GM19025 (cell line): ENCODE measurements around the gene ST14.

ENCODE experiments used
- ATAC-seq: cut with Tn5 transposase; IDR thresholded peaks from one replicate; pipeline ENCODE4 v1.9.1; 2021; ENCODE audit warnings: mild to moderate bottlenecking, low read depth, moderate library complexity; ENCODE audit not compliant: unreplicated experiment

ST14 gene

DNA sequence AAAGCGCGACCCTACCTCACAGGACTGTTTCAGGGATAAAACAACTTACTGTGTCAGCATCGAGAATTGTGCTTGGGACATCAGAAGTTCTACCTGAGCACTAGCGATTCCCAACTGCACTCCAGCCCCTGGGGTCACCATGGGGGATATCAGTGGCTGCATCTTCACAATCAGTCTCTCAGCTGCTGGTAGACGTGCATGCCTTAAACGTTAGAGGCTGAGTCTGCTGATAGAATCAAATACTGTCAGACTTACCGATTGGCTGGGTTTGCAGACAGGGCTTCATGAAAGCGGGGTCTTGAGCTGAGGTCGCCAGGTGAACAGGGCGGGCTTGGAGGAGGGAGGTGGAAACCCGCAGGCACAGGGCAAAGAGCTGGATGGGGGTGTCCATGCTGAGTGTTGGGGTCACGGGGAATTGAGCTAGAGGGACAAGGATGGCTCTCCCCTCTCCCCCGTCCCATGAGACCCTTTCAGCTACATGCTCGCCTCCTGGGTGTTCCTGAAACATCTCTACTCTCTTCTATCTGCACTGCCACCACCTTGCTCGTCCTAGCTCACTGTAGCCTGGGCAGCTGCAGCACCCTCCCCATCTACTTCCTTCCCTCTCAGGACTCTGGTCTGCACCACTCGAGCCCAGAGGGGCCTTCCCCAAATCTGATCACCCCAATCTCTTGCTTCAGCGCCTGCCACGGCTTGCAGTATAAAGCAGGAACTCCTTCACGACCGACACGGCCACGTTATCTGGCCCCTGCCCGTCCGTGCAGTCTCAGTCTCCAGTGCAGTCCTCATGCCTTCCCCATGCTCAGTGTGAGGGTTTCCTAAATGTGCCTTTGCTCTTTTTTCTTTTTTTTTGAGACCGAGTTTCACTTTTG is 43.5 kb downstream of the ST14 start:
- no peak for ATAC-seq

GRCh38 chr11:130203766-130204702 is 44.5 kb downstream of the ST14 start:
- ATAC-seq: no peak

- ATAC-seq: no peak
These were observed 45.1 kb downstream of the ST14 start for GRCh38 chr11:130204703-130205095.

DNA sequence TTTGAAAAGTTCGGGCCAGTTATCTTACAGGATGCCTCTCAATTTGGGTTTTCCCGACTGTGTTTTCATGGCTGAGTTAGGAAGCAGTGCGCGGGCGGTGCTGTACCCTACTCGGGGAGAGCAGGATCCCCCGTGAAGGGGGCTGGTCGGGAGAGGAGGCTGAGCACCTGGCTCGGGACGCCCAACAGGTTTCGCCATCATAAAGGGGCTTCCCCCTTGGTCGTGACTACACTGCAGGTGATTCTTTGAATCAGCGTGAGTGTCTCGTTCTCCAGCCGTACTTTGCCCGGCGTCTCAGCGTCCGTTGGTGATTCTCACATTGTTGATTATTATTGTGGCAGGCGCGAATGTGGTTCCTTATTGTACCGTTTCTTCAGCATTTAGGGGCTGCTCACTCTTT is 46.6 kb downstream of the ST14 start:
- ATAC-seq: no peak

- ATAC-seq: no peak
These were observed 48.9 kb downstream of the ST14 start for GRCh38 chr11:130208241-130209127.

- ATAC-seq: no peak
These were observed 49.7 kb downstream of the ST14 start for GRCh38 chr11:130209128-130209932.

GRCh38 chr11:130209954-130210854 is 50.6 kb downstream of the ST14 start:
- ATAC-seq: no peak

DNA sequence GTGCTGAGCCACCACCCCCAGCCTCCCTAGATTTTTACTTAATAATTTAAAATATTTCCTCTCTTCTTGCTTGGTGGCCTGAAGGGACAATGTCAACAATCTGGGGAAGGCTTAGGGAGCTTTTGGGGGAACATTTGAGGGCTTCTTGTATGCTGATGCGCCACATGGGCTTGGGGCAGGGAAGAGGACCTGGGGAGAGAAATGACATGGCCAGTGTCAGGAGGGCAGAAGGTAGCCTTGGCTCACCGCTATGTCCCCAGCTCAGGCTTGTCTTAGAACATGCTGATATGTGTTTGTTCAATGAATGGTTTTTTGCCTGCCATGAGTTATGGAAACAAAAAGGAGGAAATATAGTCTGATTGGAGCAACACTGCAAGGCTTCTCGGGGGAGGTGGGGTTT is 51.6 kb downstream of the ST14 start:
- ATAC-seq: no peak

GRCh38 chr11:130211781-130212401 is 52.3 kb downstream of the ST14 start:
- ATAC-seq: no peak

DNA sequence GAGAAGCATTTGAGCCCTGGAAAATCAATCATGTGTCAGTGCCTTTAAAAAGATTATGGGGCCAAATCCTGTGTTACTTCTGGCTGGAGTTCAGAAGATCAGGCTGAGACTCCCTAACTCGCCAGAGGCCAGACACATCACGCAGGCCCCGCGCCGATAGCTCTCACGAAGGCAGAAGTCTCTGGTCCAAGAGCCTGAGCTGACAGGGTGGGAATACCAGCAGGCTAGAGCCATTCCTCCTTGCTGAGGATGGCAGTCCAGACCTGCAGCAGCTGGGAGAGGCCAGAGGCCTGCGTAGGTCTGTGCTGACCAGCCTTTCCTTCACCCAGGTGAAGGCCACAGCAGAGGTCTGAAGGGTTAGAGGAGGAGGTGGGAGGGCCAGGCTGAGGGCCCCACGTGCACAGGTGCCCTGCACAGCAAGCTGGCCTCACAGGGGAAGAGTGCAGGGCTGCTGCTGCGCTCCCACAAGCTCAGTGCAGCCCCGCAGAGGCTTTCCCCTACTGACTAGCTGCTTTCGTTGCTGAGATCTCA is 52.9 kb downstream of the ST14 start:
- ATAC-seq: no peak

DNA sequence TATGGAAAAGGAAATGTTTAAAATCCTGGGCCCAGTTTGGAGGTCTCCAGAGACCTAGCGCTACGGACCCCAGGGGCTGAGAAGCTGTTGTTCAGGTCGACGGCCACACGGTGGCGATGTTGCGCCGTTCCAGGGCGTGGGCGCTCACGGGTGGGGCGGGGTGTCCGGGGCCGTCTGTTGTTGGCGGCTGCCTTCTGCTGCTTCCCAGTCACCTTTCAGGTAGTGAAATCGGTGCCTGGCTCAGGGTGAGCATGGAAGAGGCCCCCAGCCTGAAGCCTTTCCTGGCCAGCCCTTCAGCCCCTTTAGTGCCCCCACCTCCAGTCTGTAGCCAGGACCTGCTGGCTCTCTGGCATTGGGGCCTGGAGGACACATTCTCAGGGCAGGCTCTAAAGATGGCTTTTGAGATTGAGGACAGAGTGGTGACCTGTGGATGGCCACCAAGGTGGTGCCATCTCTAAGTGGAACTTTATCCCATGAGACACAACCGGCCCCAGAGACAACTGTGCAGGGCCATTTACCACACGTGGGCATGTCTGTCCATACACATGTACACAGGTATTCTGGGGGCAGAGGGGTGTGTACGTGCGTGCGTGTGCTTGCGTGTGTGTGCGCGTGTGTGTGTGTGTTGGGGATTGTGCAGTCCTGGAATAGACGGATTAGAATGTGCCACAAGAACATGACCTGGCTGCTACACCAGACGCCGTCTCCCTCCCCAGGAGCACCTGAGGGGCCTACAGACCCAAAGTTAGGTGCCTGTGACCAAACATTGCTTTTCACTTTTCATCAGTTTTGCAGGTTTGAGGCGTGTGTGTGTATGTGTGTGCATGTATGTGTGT is 53.8 kb downstream of the ST14 start:
- peak; percentile 72 for ATAC-seq

DNA sequence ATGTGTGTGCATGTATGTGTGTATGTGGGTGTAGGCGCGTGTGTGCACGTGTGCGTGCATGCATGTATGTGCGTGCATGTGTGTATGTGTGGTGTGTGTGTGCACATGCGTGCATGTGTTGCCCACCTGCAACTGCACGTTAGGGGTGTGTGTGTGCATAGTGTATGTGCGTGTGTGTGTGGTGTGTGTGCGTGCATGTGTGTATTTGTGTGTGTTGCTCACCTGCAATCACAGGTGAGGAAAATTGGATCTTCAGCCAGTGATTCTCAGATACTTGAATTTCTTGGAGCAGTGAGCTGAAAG is 54.3 kb downstream of the ST14 start:
- ATAC-seq: no peak

DNA sequence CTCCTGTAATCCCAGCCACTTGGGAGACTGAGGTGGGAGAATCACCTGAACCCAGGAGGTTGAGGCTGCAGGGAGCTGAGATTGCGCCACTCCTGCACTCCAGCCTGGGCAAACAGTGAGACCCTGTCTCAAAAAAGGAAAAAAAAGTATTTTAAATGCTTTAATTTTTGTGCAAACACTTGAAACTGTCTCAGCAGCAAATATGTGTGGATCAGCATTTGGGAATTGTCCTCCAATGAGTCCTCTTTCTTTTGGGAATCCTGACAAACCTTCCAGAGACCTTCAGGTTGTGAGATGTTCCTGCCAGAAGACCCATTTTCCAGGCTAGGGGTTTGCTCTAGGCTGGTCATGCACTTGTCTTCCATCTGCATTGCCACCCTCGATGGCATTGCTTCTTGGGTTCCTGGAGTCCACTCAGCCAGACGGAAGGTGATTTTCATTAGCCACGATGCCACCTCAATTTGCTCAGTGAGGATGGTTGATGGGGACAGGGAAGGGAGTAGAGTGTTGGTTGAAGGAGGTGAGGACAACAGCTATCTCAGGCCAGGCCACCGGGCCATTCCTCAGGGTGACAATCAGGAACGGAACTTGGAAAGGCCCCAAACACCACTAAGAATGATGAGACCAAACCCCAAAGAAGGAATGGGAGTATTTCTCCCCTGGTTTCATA is 55.4 kb downstream of the ST14 start:
- ATAC-seq: no peak

DNA sequence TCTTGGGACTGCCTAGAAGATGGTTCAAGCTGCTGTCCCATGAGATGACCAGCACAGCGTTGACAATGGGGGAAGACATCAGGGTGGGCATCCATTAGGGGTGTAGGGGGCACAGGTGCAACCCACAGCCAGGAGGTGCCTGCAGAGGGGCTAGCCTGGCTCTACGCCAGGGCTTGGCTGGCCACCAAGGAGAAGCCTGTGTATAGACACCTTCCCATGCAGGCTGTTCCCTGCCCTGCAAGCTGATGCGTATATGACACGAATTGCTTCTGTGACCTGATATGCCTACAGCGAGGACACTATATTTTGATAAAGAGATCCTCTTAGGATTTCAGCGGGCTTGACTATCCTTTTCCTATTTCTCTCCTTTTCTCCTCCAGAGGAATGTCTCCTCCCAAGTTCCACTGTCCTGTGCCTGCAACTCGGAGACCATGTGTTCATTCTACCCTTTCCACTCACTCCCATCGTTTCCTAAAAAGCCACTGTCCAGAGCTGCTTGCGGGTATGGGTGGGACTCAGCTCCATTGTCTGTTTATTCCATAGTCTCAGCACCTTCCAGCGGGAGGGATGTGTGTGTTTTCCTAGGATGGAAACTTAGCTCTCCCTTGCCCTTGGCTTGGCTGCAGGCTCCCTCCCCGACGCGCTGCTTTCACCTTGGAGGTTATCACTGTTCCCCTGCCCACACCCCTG is 56.1 kb downstream of the ST14 start:
- ATAC-seq: no peak

GRCh38 chr11:130216221-130216550 is 56.6 kb downstream of the ST14 start:
- no peak for ATAC-seq

DNA sequence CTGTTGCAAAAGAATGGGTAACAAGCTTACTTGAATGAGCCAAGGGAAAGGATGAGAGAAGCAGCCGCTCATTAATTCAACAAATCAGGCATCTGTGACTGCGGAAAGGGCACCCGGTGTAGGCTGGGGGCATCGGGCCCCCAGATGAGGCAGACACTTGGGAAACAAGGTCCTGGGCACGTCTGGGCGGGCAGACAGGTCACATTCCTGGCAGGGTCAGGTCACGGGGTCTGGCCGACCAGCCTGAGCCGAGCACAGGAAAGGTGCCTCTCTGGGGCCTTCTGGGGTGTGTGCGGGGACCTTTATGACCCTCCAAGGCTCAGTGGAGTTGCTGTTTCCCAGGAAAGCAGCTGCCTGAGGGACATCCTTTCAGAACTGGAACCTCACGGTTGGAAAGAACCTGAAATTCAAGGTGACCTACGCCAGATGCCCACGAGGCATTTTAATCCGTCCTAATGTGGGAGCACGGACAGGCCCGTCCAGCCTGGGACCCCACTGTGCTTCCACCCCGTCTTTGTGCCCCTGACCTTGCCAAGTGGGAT is 57.1 kb downstream of the ST14 start:
- no peak for ATAC-seq
